Endothelial cell of umbilical vein (primary cell): ENCODE measurements around the gene TMPRSS5. TPM values are rescaled to one million over a fixed set of nuclear protein-coding genes. Genes with fewer than 3 reads are reported as not detected.

Source experiments
- BruUV-seq: library from RNA; stranded (reverse); fragments of 400-500 nt; replicated peaks from 2 replicates; lab custom pipeline; 2021; lab: Mats Ljungman, UMichigan
- CTCF ChIA-PET: fragments of 300-600, 350-600 bp; sonication (Branson Sonifier 250); formaldehyde crosslinking; loops from one replicate; lab custom pipeline; 2021; ENCODE audit warnings: antibody characterized with exemption, inconsistent platforms; lab: Charles Lee
- POLR2A ChIA-PET: fragments of 300-600, 350-600 bp; sonication (Branson Sonifier 250); formaldehyde crosslinking; loops from one replicate; lab custom pipeline; 2021; ENCODE audit warnings: antibody characterized with exemption, inconsistent platforms; lab: Charles Lee
- DNase-seq: peaks from one replicate; pipeline ENCODE4 v3.0.0-alpha.2; 2011; ENCODE audit warnings: low read depth, low spot score
- FAIRE-seq: peaks from 2 replicates; lab custom pipeline; 2011; peaks lifted over from hg19 to GRCh38; lab: Jason Lieb, UNC
- H2AFZ ChIP-seq: 2 replicates; pipeline ENCODE4 v1.6.0; 2012; ENCODE audit warnings: low read depth, low read length, control low read depth, inconsistent platforms
- H3K27ac ChIP-seq: 2 replicates; pipeline ENCODE4 v1.5.1; 2011; ENCODE audit warnings: low read depth, mild to moderate bottlenecking, control low read depth, low read length, moderate library complexity; ENCODE audit not compliant: insufficient read depth
- H3K27me3 ChIP-seq, 2 experiments: 2 replicates each; pipeline versions ENCODE4 v1.6.0 to v1.6.1; 2011; ENCODE audit warnings: low read length in 2 of 2, mixed read lengths in 1 of 2; ENCODE audit not compliant: control insufficient read depth in 2 of 2, insufficient read depth in 2 of 2
- H3K36me3 ChIP-seq, 2 experiments: 2 replicates in 1 of 2; 3 replicates in 1 of 2; pipeline ENCODE4 v1.5.1; 2011; ENCODE audit warnings: low read length in 2 of 2, mild to moderate bottlenecking in 1 of 2, moderate library complexity in 1 of 2; ENCODE audit not compliant: control insufficient read depth in 2 of 2, insufficient read depth in 2 of 2; ENCODE audit errors: extremely low read depth in 1 of 2
- H3K4me1 ChIP-seq: 3 replicates; pipeline ENCODE4 v1.5.1; 2011; ENCODE audit warnings: mild to moderate bottlenecking, low read length; ENCODE audit not compliant: control insufficient read depth, insufficient read depth; ENCODE audit errors: extremely low read depth
- H3K4me2 ChIP-seq: 2 replicates; pipeline ENCODE4 v1.6.1; 2011; ENCODE audit warnings: low read length, control low read depth, mixed read lengths; ENCODE audit not compliant: insufficient read depth
- H3K4me3 ChIP-seq, 3 experiments: fragments of 200-600 bp in 1 of 3; sonication (generic), shearing (Covaris generic) in 1 of 3; replicated peaks in 1 of 3; 2 replicates each; pipeline ENCODE4 v1.5.1; 2011 to 2016; ENCODE audit warnings: control low read depth in 3 of 3, low read length in 3 of 3, mild to moderate bottlenecking in 2 of 3, inconsistent platforms in 1 of 3, low read depth in 1 of 3, moderate library complexity in 1 of 3; ENCODE audit not compliant: insufficient read depth in 1 of 3
- H3K79me2 ChIP-seq: 2 replicates; pipeline ENCODE4 v1.6.0; 2012; ENCODE audit warnings: low read length, inconsistent platforms; ENCODE audit not compliant: control insufficient read depth, insufficient read depth
- H3K9ac ChIP-seq: replicated peaks from 2 replicates; pipeline ENCODE3; 2011; ENCODE audit warnings: low read length, control low read depth; ENCODE audit not compliant: insufficient read depth; ENCODE audit errors: extremely low read depth
- H3K9me1 ChIP-seq: replicated peaks from 3 replicates; pipeline ENCODE4 v1.6.0; 2011; ENCODE audit warnings: mild to moderate bottlenecking, low read length; ENCODE audit not compliant: control insufficient read depth, insufficient read depth; ENCODE audit errors: extremely low read depth
- H3K9me3 ChIP-seq: replicated peaks from 2 replicates; pipeline ENCODE4 v1.5.1; 2012; ENCODE audit warnings: low read length, inconsistent platforms; ENCODE audit not compliant: control insufficient read depth, insufficient read depth
- H4K20me1 ChIP-seq: replicated peaks from 2 replicates; pipeline ENCODE3; 2011; ENCODE audit warnings: mild to moderate bottlenecking, low read length; ENCODE audit not compliant: control insufficient read depth, insufficient read depth; ENCODE audit errors: extremely low read depth
- CTCF ChIP-seq, 2 donors: IDR thresholded peaks; 1 replicate in 1 of 2; 2 replicates in 1 of 2; pipeline ENCODE4 v1.5.1; 2011; ENCODE audit warnings: low read length in 2 of 2, mild to moderate bottlenecking in 2 of 2, moderate library complexity in 2 of 2, control low read depth in 1 of 2, inconsistent platforms in 1 of 2, low read depth in 1 of 2; ENCODE audit not compliant: insufficient read depth in 1 of 2; ENCODE audit errors: extremely low read depth in 1 of 2
- EZH2 ChIP-seq: IDR thresholded peaks from 2 replicates; pipeline ENCODE4 v1.6.1; 2012; ENCODE audit warnings: borderline replicate concordance, low read depth, mild to moderate bottlenecking, moderate library complexity, low read length, inconsistent platforms; ENCODE audit not compliant: severe bottlenecking
- FOS ChIP-seq: IDR thresholded peaks from 2 replicates; pipeline ENCODE4 v1.6.1; 2011; ENCODE audit warnings: mild to moderate bottlenecking, low read length, moderate library complexity, borderline replicate concordance; ENCODE audit not compliant: insufficient read depth
- GATA2 ChIP-seq: IDR thresholded peaks from 2 replicates; pipeline ENCODE4 v1.7.0; 2011; ENCODE audit warnings: low read depth, mild to moderate bottlenecking, moderate library complexity, mixed read lengths, low read length; ENCODE audit not compliant: insufficient read length, insufficient read depth
- JUN ChIP-seq: IDR thresholded peaks from 2 replicates; pipeline ENCODE4 v1.6.1; 2011; ENCODE audit warnings: borderline replicate concordance, low read depth; ENCODE audit not compliant: insufficient read length, insufficient read depth
- MYC ChIP-seq: IDR thresholded peaks from one replicate; pipeline ENCODE4 v1.6.1; 2011; ENCODE audit warnings: mild to moderate bottlenecking, low read depth, low read length
- POLR2A ChIP-seq: IDR thresholded peaks from 2 replicates; pipeline ENCODE4 v1.6.1; 2012; ENCODE audit warnings: low read depth, mild to moderate bottlenecking, control low read depth, low read length
- POLR2AphosphoS5 ChIP-seq: IDR thresholded peaks from 2 replicates; pipeline ENCODE4 v1.6.1; 2012; ENCODE audit warnings: low read depth, mild to moderate bottlenecking, control low read depth, low read length, moderate library complexity; ENCODE audit not compliant: insufficient read depth
- dilution Hi-C: fragments of 300-500 bp; cut with MboI; formaldehyde crosslinking; loops from one replicate; pipeline ENCODE4 v1.15.0; 2019; ENCODE audit warnings: low sequenced_read_pairs; ENCODE audit not compliant: extremely low pct_ligation_motif_present
- intact Hi-C: fragments of 100-400 bp; cut with micrococcal nuclease; formaldehyde crosslinking; loops from one replicate; pipeline ENCODE4 v1.10.0; 2022
- polyA plus RNA-seq, 4 experiments: library from polyadenylated mRNA; depleted of rRNA in 3 of 4; stranded (reverse) in 3 of 4; unstranded in 1 of 4; fragments of >200 nt; gene quantifications; 2 replicates each; pipeline versions ENCODE4 v1.2.1 to v1.2.3, GENCODE V29; 2011 to 2012; ENCODE audit warnings: missing spikeins in 1 of 4
- total RNA-seq: library from RNA; stranded (reverse); gene quantifications from 2 replicates; pipeline ENCODE4 v1.2.3, GENCODE V29; 2021
- TF ChIP-seq, protein P1 (sequence below): IDR thresholded peaks from 2 replicates; pipeline ENCODE4 v1.6.1; 2011; ENCODE audit not compliant: insufficient read depth, insufficient read length

The TMPRSS5 gene
- total and polyA plus RNA-seq, 2 donors (not counting 3 experiments of a cell fraction or from before 2014, with no cell fraction given): 0.40 to 0.64 TPM

- no peak overlapping the region for H3K27ac ChIP-seq
- no peak overlapping the region for H3K4me2 ChIP-seq
- FAIRE-seq (no peak), DNase-seq (no peak)
- no peak overlapping the region for H3K4me3 ChIP-seq
- ChIA-PET CTCF (no interaction called here), POLR2A (no interaction called here)
- no peak overlapping the region for H2AFZ ChIP-seq
- no TSS peak for BruUV-seq
- intact Hi-C loops: no loop called here
- H3K4me1 ChIP-seq: no peaks in the 10 kb centered on the region
- peaks cover 8 to 19% of the 10 kb centered on the region in 2 experiments for H3K36me3 ChIP-seq
- dilution Hi-C loops: no loop called here
- no peaks in the 10 kb centered on the region for H3K9me1 ChIP-seq
- H3K9me3 ChIP-seq: no peaks in the 10 kb centered on the region
- TF ChIP-seq CTCF (IDR thresholded peaks at IDR 0.05; ENCODE audit: extremely low read depth in 1 of 2, insufficient read depth in 1 of 2, low read depth in 1 of 2, low read length in 2 of 2) (no peak), POLR2AphosphoS5 (no peak), MYC (no peak), EZH2 (no peak), POLR2A (no peak), JUN (no peak), FOS (no peak), GATA2 (no peak)
- TF ChIP-seq, protein P1, sequence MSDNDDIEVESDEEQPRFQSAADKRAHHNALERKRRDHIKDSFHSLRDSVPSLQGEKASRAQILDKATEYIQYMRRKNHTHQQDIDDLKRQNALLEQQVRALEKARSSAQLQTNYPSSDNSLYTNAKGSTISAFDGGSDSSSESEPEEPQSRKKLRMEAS: no peak
- no peaks in the 10 kb centered on the region for H3K27me3 ChIP-seq
- no peaks in the 10 kb centered on the region for H3K79me2 ChIP-seq
- no peak overlapping the region for H3K9ac ChIP-seq
- H4K20me1 ChIP-seq: no peaks in the 10 kb centered on the region
Measured at GRCh38 chr11:113732092-113732491, 26.0 kb upstream of the TMPRSS5 start.
